IMR-90 (cell line): Measurements from ENCODE around the gene PAX3. TPM values are rescaled to one million over a fixed set of nuclear protein-coding genes. Genes with fewer than 3 reads are reported as not detected.

Experiments
- ATAC-seq: fragments of 200-7000 bp; cut with Tn5 transposase; 2 replicates; pipeline ENCODE4 v1.9.1; 2020; ENCODE audit warnings: low read depth, mild to moderate bottlenecking, moderate library complexity
- BruUV-seq: library from RNA; stranded (reverse); fragments of 400-500 nt; replicated peaks from 2 replicates; lab custom pipeline; 2021; lab: Mats Ljungman, UMichigan
- CTCF ChIA-PET: fragments of 300-600 bp; formaldehyde crosslinking; extraction: SDS; loops from one replicate; lab custom pipeline; 2021; ENCODE audit warnings: antibody characterized with exemption; lab: Yijun Ruan, JAX
- POLR2A ChIA-PET: fragments of 300-600 bp; sonication (Branson Sonifier 250); formaldehyde crosslinking; loops from one replicate; lab custom pipeline; 2022; ENCODE audit warnings: antibody characterized with exemption; ENCODE audit not compliant: unreplicated experiment; lab: Charles Lee
- DNase-seq: peaks from one replicate; pipeline ENCODE4 v3.0.0; 2013
- H2AFZ ChIP-seq: replicated peaks from 2 replicates; pipeline ENCODE3; 2013; ENCODE audit warnings: low read length, mild to moderate bottlenecking; ENCODE audit not compliant: poor library complexity
- H2AK5ac ChIP-seq: 2 replicates; pipeline ENCODE4 v1.6.1; 2013; ENCODE audit warnings: low read depth, low read length, inconsistent platforms
- H2AK9ac ChIP-seq: replicated peaks from 2 replicates; pipeline ENCODE3; 2013; ENCODE audit warnings: mild to moderate bottlenecking, low read depth, low read length, moderate library complexity; ENCODE audit not compliant: poor library complexity
- H2BK120ac ChIP-seq: 2 replicates; pipeline ENCODE4 v1.6.1; 2013; ENCODE audit warnings: low read depth, low read length, inconsistent platforms
- H2BK15ac ChIP-seq: 3 replicates; pipeline ENCODE4 v1.6.1; 2013; ENCODE audit warnings: low read depth, low read length, inconsistent platforms
- H2BK20ac ChIP-seq: 2 replicates; pipeline ENCODE4 v1.6.1; 2013; ENCODE audit warnings: low read depth, mild to moderate bottlenecking, inconsistent platforms, low read length, moderate library complexity
- H2BK5ac ChIP-seq: 2 replicates; pipeline ENCODE4 v1.6.1; 2013; ENCODE audit warnings: mild to moderate bottlenecking, low read depth, low read length, inconsistent platforms; ENCODE audit not compliant: poor library complexity, severe bottlenecking
- H3K14ac ChIP-seq: replicated peaks from 2 replicates; pipeline ENCODE4 v1.6.1; 2013; ENCODE audit warnings: low read depth, low read length, inconsistent platforms
- H3K18ac ChIP-seq: 2 replicates; pipeline ENCODE4 v1.6.1; 2013; ENCODE audit warnings: low read depth, low read length, control low read depth
- H3K23ac ChIP-seq: 2 replicates; pipeline ENCODE4 v1.6.1; 2013; ENCODE audit warnings: low read depth, low read length, inconsistent platforms
- H3K27ac ChIP-seq: 2 replicates; pipeline ENCODE4 v1.5.1; 2013; ENCODE audit warnings: mild to moderate bottlenecking, control low read depth, low read length; ENCODE audit not compliant: insufficient read depth
- H3K27me3 ChIP-seq: 2 replicates; pipeline ENCODE4 v1.6.1; 2013; ENCODE audit warnings: low read length; ENCODE audit not compliant: control insufficient read depth, insufficient read depth
- H3K36me3 ChIP-seq: 2 replicates; pipeline ENCODE4 v1.6.1; 2013; ENCODE audit warnings: low read length, mixed read lengths; ENCODE audit not compliant: control insufficient read depth, insufficient read depth
- H3K4ac ChIP-seq: 2 replicates; pipeline ENCODE4 v1.6.1; 2013; ENCODE audit warnings: low read depth, low read length, inconsistent platforms
- H3K4me1 ChIP-seq: 2 replicates; pipeline ENCODE4 v1.6.1; 2013; ENCODE audit warnings: low read length, mixed read lengths; ENCODE audit not compliant: control insufficient read depth, insufficient read depth
- H3K4me2 ChIP-seq: 2 replicates; pipeline ENCODE4 v1.6.1; 2013; ENCODE audit warnings: low read depth, mild to moderate bottlenecking, control low read depth, low read length, moderate library complexity
- H3K4me3 ChIP-seq: 2 replicates; pipeline ENCODE4 v1.5.1; 2013; ENCODE audit warnings: low read depth, mild to moderate bottlenecking, control low read depth, low read length, moderate library complexity; ENCODE audit not compliant: insufficient read depth
- H3K56ac ChIP-seq: 2 replicates; pipeline ENCODE4 v1.6.1; 2013; ENCODE audit warnings: low read length, inconsistent platforms; ENCODE audit not compliant: insufficient read depth; ENCODE audit errors: extremely low read depth
- H3K79me1 ChIP-seq, 2 experiments: 2 replicates each; pipeline ENCODE4 v1.6.1; 2013; ENCODE audit warnings: low read length in 2 of 2, inconsistent platforms in 1 of 2, low read depth in 1 of 2
- H3K9ac ChIP-seq: 2 replicates; pipeline ENCODE4 v1.6.1; 2013; ENCODE audit warnings: low read depth, low read length, control low read depth
- H3K9me1 ChIP-seq: 2 replicates; pipeline ENCODE4 v1.6.1; 2013; ENCODE audit warnings: low read length, inconsistent platforms; ENCODE audit not compliant: insufficient read depth
- H3K9me3 ChIP-seq: 2 replicates; pipeline ENCODE4 v1.6.1; 2013; ENCODE audit warnings: low read length; ENCODE audit not compliant: control insufficient read depth, insufficient read depth
- H4K20me1 ChIP-seq: 2 replicates; pipeline ENCODE4 v1.6.1; 2013; ENCODE audit warnings: low read length, inconsistent platforms; ENCODE audit not compliant: insufficient read depth
- H4K5ac ChIP-seq: 2 replicates; pipeline ENCODE4 v1.6.1; 2013; ENCODE audit warnings: mild to moderate bottlenecking, low read depth, low read length, control low read depth
- H4K8ac ChIP-seq, 2 experiments: 2 replicates each; pipeline ENCODE4 v1.6.1; 2013; ENCODE audit warnings: low read depth in 2 of 2, low read length in 2 of 2, control low read depth in 1 of 2, inconsistent platforms in 1 of 2
- H4K91ac ChIP-seq: 2 replicates; pipeline ENCODE4 v1.6.1; 2013; ENCODE audit warnings: low read depth, low read length, inconsistent platforms; ENCODE audit not compliant: insufficient read depth
- BHLHE40 ChIP-seq: fragments of 150-350 bp; IDR thresholded peaks from 2 replicates; pipeline ENCODE4 v1.6.1; 2016; ENCODE audit warnings: mild to moderate bottlenecking, low read depth, low read length
- CEBPB ChIP-seq: IDR thresholded peaks from 2 replicates; pipeline ENCODE4 v1.6.1; 2012; ENCODE audit warnings: low read depth, low read length, improper control_type of control experiment
- CHD1 ChIP-seq: IDR thresholded peaks from 2 replicates; pipeline ENCODE4 v1.6.1; 2012; ENCODE audit warnings: low read depth, low read length, improper control_type of control experiment
- FOS ChIP-seq: fragments of 150-350 bp; IDR thresholded peaks from 2 replicates; pipeline ENCODE4 v1.6.1; 2016; ENCODE audit warnings: low read depth, low read length
- MAFK ChIP-seq: IDR thresholded peaks from 2 replicates; pipeline ENCODE4 v1.6.1; 2012; ENCODE audit warnings: low read depth, low read length, improper control_type of control experiment
- MAZ ChIP-seq: IDR thresholded peaks from 2 replicates; pipeline ENCODE4 v1.6.1; 2012; ENCODE audit warnings: low read depth, mild to moderate bottlenecking, low read length, improper control_type of control experiment, moderate library complexity, borderline replicate concordance
- POLR2A ChIP-seq: IDR thresholded peaks from 2 replicates; pipeline ENCODE4 v1.6.1; 2012; ENCODE audit warnings: mild to moderate bottlenecking, low read depth, low read length
- RCOR1 ChIP-seq: IDR thresholded peaks from 2 replicates; pipeline ENCODE4 v1.6.1; 2012; ENCODE audit warnings: mild to moderate bottlenecking, low read length, improper control_type of control experiment; ENCODE audit not compliant: insufficient replicate concordance
- SMC3 ChIP-seq: fragments of 150-350 bp; IDR thresholded peaks from 2 replicates; pipeline ENCODE4 v1.6.1; 2016; ENCODE audit warnings: low read depth, mild to moderate bottlenecking, antibody characterized with exemption, low read length, moderate library complexity
- USF2 ChIP-seq: fragments of 150-350 bp; IDR thresholded peaks from 2 replicates; pipeline ENCODE4 v1.6.1; 2017; ENCODE audit warnings: mild to moderate bottlenecking, antibody characterized with exemption, low read length, low read depth
- WGBS, 2 experiments: methylation state at CpG; one replicate each; pipeline versions ENCODE4 v1.1.5 to v1.1.7; 2013; ENCODE audit warnings: missing lambda C conversion rate in 2 of 2; ENCODE audit not compliant: insufficient read length in 1 of 2; ENCODE audit errors: extremely low coverage in 2 of 2; 5-methylcytosine and 5-hydroxymethylcytosine counted together
- dilution Hi-C: fragments of 300-500 bp; cut with HindIII; formaldehyde crosslinking; loops from one replicate; pipeline ENCODE4 v1.14.3; 2018; ENCODE audit warnings: low sequenced_read_pairs; ENCODE audit not compliant: unreplicated experiment
- in situ Hi-C: fragments of 300-500 bp; cut with MboI; formaldehyde crosslinking; loops from 3 replicates; pipeline ENCODE4 v1.14.3; 2019; ENCODE audit warnings: low sequenced_read_pairs, inconsistent platforms, mixed read lengths
- intact Hi-C: fragments of 100-400 bp; cut with micrococcal nuclease; formaldehyde crosslinking; loops from 2 replicates; pipeline ENCODE4 v1.10.0; 2022
- polyA plus RNA-seq, 3 experiments: library from polyadenylated mRNA; depleted of rRNA; stranded (reverse); fragments of >200 nt; gene quantifications; 2 replicates each; pipeline ENCODE4 v1.2.3, GENCODE V29; 2012; ENCODE audit warnings: low replicate concordance in 1 of 3
- total RNA-seq: library from RNA; depleted of rRNA; stranded (reverse); fragments of >200 nt; gene quantifications from 2 replicates; pipeline ENCODE4 v1.2.3, GENCODE V29; 2012

Gene PAX3
- total and polyA plus RNA-seq, 2 of the 4 experiments (the other 2 are of a cell fraction), result not detected

GRCh38 chr2:222217712-222218111 lies 81.1 kb downstream of the PAX3 start:
- no peak overlapping the region for H4K8ac ChIP-seq
- no peak overlapping the region for H3K23ac ChIP-seq
- no peak overlapping the region for H4K5ac ChIP-seq
- no peak overlapping the region for H2AK5ac ChIP-seq
- POLR2A ChIA-PET, result no interaction called here
- intact Hi-C loops (no loop called here), dilution Hi-C loops (no loop called here), in situ Hi-C loops (no loop called here)
- no peaks in the 10 kb centered on the region for H3K27me3 ChIP-seq
- no peaks in the 10 kb centered on the region for H3K36me3 ChIP-seq
- no peaks in the 10 kb centered on the region for H3K79me1 ChIP-seq
- H2AFZ ChIP-seq, result no peak overlapping the region
- no peak overlapping the region for H3K4me3 ChIP-seq
- H2BK5ac ChIP-seq, result no peak overlapping the region
- BruUV-seq, result no TSS peak
- DNase-seq, result no peak
- no peak overlapping the region for H3K4me2 ChIP-seq
- H3K56ac ChIP-seq, result no peak overlapping the region
- TF ChIP-seq BHLHE40 (no peak), POLR2A (no peak), CHD1 (no peak), MAFK (no peak), FOS (no peak), SMC3 (no peak), RCOR1 (no peak), USF2 (no peak), CEBPB (no peak), MAZ (no peak)
- no peak overlapping the region for H2AK9ac ChIP-seq
- no peak overlapping the region for H2BK120ac ChIP-seq
- no peak overlapping the region for H3K27ac ChIP-seq
- no peak overlapping the region for H3K14ac ChIP-seq
- H3K4me1 ChIP-seq, result no peaks in the 10 kb centered on the region
- no peak overlapping the region for H3K4ac ChIP-seq
- H4K20me1 ChIP-seq, result no peaks in the 10 kb centered on the region
- no peak overlapping the region for H4K91ac ChIP-seq
- H3K9me1 ChIP-seq, result no peaks in the 10 kb centered on the region
- H2BK20ac ChIP-seq, result no peak overlapping the region
- H3K9ac ChIP-seq, result no peak overlapping the region
- CTCF ChIA-PET, result interaction anchor here (0.7 kb wide), 1 partner anchor 36 kb away, joined by 3 read pairs; no protein-coding TSS in a partner anchor
- no peak overlapping the region for H3K18ac ChIP-seq
- H3K9me3 ChIP-seq, result no peaks in the 10 kb centered on the region
- WGBS, 2 experiments, result no CpG with 5 or more reads among the region's 1 CpG
- no peak for ATAC-seq
- no peak overlapping the region for H2BK15ac ChIP-seq
